Fibroblast of the aortic adventitia (primary cell): ENCODE data around the gene MAS1L. TPM values are rescaled to one million over a fixed set of nuclear protein-coding genes. Genes with fewer than 3 reads are reported as not detected.
"Not testable (repeated sequence)": the region's sequence is repeated elsewhere in the genome, so short reads cannot be mapped to it uniquely, and the experiment has no call there.

Source experiments
- DNase-seq: peaks from one replicate; pipeline ENCODE4 v3.0.0-alpha.2; 2010; ENCODE audit warnings: low read depth
- H3K4me3 ChIP-seq: 2 replicates; pipeline ENCODE4 v1.5.1; 2011; ENCODE audit warnings: low read depth, mild to moderate bottlenecking, control low read depth, low read length, moderate library complexity
- total RNA-seq: library from RNA; depleted of rRNA; stranded (reverse); fragments of >200 nt; gene quantifications from 2 replicates; pipeline ENCODE4 v1.2.3, GENCODE V29; 2012; ENCODE audit warnings: low replicate concordance
- TF ChIP-seq, protein P1 (sequence below): IDR thresholded peaks from 2 replicates; pipeline ENCODE4 v1.5.1; 2011; ENCODE audit warnings: mild to moderate bottlenecking, low read length, control low read depth, inconsistent platforms; ENCODE audit not compliant: insufficient read depth

The MAS1L gene
- total RNA-seq, 1 donor, result not detected

DNA sequence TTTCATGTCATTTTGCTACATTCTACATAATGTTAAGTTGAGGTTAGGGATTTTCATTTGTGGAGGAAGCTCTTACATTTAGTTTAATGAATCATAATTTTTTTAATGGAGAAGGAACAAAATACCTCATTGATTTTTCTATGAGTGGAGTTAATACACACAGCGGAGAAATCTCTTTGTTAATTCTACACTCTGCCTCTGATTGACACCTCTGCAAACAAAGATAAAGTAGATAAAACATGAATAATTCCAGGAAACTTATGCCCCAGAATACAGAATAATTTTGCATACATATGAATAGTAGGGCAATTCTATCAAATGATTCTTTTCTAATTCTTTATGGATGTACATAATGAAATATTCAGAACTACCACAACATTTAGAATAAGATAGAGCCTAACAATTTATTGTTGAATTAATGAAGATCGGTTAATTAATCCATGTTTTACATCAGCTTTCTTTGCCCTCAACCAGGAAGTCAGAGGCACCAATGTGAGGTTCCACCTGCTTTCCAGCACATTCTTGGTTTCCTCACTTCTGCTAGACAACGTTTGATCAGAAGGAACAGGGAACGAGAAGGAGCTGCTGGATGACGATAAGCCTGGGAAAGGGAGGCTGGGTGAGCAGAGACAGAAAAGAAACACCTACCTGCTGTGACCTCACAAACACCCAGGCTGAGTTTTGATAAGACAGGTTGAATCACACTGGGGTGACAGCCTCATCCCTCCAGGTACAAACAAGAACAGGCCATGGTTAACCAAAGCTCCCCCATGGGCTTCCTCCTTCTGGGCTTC lies 26.5 kb downstream of the MAS1L start:
- no peak for DNase-seq
- TF ChIP-seq, protein P1, sequence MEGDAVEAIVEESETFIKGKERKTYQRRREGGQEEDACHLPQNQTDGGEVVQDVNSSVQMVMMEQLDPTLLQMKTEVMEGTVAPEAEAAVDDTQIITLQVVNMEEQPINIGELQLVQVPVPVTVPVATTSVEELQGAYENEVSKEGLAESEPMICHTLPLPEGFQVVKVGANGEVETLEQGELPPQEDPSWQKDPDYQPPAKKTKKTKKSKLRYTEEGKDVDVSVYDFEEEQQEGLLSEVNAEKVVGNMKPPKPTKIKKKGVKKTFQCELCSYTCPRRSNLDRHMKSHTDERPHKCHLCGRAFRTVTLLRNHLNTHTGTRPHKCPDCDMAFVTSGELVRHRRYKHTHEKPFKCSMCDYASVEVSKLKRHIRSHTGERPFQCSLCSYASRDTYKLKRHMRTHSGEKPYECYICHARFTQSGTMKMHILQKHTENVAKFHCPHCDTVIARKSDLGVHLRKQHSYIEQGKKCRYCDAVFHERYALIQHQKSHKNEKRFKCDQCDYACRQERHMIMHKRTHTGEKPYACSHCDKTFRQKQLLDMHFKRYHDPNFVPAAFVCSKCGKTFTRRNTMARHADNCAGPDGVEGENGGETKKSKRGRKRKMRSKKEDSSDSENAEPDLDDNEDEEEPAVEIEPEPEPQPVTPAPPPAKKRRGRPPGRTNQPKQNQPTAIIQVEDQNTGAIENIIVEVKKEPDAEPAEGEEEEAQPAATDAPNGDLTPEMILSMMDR, result no peak
- H3K4me3 ChIP-seq, result no peak overlapping the region

DNA sequence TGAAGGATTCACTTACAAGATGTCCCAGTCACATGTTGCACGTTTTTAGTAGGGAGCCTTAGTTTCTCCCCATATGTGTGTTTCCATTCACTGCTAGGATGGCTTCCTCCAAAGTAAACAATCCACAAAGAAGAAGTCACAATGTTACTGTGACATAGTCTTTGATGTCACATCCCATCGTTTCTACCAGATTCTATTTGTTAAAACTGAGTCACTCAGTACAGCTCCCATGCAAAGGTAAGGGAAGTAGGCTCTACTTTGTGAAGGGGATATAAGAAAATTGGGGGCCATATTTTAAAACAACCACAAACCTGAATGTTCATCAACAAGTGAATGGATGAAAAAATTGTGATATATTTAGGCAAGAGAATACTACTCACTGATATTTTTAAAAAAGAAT lies 30.8 kb downstream of the MAS1L start, which contains the start of the genes OR11A1 and OR2H1:
OR11A1 (minus strand) TSS at position 101 of the 400 bp plus-strand sequence. CDS start 29,430 bp downstream, outside the sequence.
OR2H1 (plus strand) TSS at position 185 of the 400 bp plus-strand sequence. CDS start 4,615 bp downstream, outside the sequence.
- TF ChIP-seq, protein P1, result no peak
- DNase-seq, result no peak
- no peak within 1 kb of the TSS for H3K4me3 ChIP-seq

DNA sequence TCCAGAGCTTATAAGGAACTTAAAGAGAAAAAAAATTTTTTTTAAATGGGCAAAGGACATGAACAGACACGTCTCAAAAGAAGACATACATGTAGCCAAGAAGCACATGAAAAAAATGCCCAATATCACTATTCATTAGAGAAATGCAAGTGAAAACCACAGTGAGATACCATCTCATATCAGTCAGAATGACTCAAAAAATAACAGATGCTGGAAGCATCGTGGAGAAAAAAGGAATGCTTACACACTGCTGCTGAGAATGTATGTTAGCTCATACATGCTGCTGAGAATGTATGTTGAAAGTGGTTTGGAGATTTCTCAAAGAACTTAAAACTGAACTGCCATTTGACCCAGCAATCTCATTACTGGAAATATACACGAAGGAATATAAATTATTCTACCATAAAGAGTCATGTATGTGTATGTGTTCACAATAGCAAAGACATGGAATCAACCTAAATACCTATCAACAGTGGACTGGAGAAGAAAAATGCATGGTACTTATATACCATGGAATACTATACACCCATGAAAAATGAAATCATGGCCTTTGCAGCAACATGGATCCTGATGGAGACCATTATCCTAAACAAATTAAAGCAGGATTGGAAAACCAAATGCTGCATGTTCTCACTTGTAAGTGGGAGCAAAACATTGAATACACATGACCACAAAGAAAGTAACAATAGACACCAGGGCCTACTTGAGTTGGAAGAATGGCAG lies 36.1 kb downstream of the MAS1L start:
- TF ChIP-seq, protein P1, result no peak
- DNase-seq, result no peak
- H3K4me3 ChIP-seq, result no peak overlapping the region

DNA sequence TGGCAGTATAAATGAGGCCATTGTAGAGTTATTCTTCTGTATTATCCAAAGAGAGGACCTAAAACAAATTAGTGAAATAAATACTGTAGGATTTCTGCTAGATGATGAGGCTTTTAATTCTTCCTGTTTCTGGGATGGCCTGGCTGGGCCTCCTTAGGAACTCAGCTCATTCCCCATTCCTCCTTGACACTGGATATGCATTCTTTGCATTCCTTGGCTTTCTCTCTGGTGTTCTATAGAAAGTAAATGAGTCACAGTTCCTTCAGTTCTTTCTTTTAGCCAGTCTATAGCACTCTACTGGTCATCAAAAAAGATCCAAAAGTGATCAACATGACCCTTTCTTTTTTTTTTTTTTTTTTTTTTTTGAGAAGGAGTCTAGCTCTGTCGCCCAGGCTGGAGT lies 40.1 kb downstream of the MAS1L start:
- H3K4me3 ChIP-seq, result no peak overlapping the region
- no peak for DNase-seq
- TF ChIP-seq, protein P1, result no peak

DNA sequence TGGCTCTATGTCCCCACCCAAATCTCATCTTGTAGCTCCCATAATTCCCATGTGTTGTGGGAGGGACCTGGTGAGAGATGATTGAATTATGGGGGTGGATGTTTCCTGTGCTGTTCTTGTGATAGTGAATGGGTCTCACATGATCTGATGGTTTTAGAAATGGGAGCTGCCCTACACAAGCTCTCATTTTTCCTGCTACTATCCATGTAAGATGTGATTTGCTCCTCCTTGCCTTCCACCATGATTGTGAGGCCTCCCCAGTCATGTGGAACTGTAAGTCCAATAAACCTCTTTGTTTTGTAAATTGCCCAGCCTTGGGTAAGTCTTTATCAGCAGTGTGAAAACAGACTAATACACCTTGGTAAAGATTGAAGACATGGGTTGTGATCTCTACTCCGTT lies 43.7 kb downstream of the MAS1L start:
- not testable (repeated sequence) for DNase-seq, H3K4me3 ChIP-seq

DNA sequence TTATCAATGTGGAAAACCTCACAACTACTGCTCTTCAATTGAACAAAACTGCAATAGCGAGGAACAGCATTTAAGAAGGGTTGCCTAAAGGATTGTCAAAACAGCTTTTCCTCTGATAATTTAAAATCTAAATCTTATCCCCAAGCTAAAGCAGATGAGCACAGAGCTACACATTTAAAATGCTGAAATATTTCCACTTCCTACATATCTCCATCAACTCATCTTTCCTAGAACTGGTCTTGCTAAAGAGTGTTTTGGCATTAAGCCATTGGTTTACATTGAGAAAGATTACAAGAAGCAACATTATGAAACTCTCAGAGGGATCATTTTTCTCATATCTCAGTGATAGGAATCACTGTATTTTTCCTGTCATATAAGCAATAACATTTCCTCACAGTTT lies 45.0 kb downstream of the MAS1L start:
- TF ChIP-seq, protein P1, result no peak
- no peak for DNase-seq
- no peak overlapping the region for H3K4me3 ChIP-seq

DNA sequence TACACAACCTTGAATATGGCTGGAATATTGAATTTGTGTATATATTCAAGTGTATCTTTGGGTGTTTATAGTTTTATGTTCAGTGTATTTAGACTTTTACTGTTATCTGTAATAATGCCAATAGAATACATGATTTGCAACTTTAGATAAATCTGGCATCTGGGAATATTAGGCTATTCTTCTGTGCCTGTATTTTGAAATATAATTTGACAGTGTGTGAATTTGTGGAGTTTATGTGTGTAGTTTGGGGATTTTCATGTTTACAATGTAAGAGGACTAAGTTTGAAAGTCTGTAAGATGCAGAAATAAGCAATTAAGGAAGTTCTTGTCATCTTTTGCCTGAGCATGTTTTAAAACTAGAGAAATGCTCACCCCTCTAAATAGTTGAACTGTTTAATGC lies 48.8 kb downstream of the MAS1L start, which contains the start of gene OR10C1:
OR10C1 (plus strand) TSS at position 301 of the 400 bp plus-strand sequence. CDS start 710 bp downstream, outside the sequence.
- TF ChIP-seq, protein P1, result no peak
- no peak within 1 kb of the TSS for H3K4me3 ChIP-seq
- DNase-seq, result no peak

DNA sequence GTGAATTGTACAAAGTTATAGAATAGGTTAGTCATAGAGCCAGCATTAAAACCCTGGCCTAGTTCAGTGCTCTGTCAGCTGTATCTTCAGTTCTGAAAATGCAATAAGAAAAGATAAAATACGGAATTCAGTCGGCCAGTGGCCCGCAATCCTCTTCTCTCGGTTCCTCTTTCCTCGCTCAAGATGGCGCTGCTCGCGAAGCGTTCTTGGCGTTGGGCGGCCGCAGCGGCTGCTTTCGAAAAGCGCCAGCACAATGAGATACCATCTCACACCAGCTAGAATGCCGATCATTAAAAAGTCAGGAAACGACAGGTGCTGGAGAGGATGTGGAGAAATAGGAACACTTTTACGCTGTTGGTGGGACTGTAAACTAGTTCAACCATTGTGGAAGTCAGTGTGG lies 51.0 kb downstream of the MAS1L start:
- H3K4me3 ChIP-seq, DNase-seq: not testable (repeated sequence)
